ENCODE results near the gene KRT5.

DNA sequence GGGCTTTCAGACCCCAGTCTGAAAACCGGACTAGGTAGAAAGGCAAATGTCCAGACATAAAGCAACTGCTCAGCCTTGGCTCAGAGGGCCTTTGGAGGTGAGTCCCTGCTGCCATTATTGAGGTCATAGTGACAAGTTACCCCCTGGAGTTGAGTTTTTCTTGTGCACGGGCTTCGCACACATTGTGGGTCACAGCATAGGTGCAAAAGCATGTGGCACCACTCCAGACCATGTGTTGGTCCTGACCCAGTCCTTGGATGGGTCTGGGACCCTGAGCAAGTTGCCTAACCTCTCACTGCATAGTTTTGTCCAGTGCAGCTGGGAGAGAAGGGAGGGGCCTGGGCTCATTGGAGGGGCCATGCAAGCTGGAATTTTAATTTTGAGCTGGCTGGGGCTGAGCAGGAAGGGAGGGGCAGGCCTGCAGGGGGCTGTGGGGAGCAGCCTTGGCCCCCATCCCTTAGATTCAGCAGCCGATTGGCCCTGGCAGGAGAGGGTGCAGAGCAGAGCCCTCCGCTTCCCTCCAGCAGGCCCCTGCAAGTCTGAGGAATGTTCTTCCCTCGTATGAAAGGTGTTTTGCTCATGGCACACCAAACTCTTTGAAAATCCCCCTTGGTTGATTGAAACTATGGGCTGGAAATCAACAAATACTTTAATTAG lies 4.2 kb upstream of the KRT5 start:
- no peak for TF ChIP-seq CTCF (conservative IDR thresholded peaks at IDR 0.05; ENCODE audit: low read depth in 2 of 2)
- TF ChIP-seq POLR2AphosphoS5 (IDR thresholded peaks at IDR 0.05; ENCODE audit: low read depth) = no peak
- TF ChIP-seq REST (IDR thresholded peaks at IDR 0.05; ENCODE audit: unreplicated experiment) = no peak
- no peak for TF ChIP-seq CREB1 (CRISPR knock-in tag; IDR thresholded peaks at IDR 0.05; ENCODE audit: low read depth)
- no peak for TF ChIP-seq EZH2phosphoT487 (IDR thresholded peaks at IDR 0.05; ENCODE audit: unreplicated experiment)
- no peak for TF ChIP-seq EZH2 (IDR thresholded peaks at IDR 0.05; ENCODE audit: low read depth, unreplicated experiment)
